ENCODE measurements around the gene PTGFRN.

- TF ChIP-seq CTCF (IDR thresholded peaks at IDR 0.05; ENCODE audit: poor library complexity) (no peak), EZH2 (IDR thresholded peaks at IDR 0.05; ENCODE audit: borderline replicate concordance) (no peak)
Observed at GRCh38 chr1:117022114-117022513, 112.4 kb downstream of the PTGFRN start.

All from hepatocyte (in vitro differentiated cells).